ENCODE results near the gene CIART.
A peak's percentile ranks its signal among the peaks of the same experiment; 100 is the strongest.
"Not testable (repeated sequence)": the region's sequence is repeated elsewhere in the genome, so short reads cannot be mapped to it uniquely, and the experiment has no call there.

CIART gene

DNA sequence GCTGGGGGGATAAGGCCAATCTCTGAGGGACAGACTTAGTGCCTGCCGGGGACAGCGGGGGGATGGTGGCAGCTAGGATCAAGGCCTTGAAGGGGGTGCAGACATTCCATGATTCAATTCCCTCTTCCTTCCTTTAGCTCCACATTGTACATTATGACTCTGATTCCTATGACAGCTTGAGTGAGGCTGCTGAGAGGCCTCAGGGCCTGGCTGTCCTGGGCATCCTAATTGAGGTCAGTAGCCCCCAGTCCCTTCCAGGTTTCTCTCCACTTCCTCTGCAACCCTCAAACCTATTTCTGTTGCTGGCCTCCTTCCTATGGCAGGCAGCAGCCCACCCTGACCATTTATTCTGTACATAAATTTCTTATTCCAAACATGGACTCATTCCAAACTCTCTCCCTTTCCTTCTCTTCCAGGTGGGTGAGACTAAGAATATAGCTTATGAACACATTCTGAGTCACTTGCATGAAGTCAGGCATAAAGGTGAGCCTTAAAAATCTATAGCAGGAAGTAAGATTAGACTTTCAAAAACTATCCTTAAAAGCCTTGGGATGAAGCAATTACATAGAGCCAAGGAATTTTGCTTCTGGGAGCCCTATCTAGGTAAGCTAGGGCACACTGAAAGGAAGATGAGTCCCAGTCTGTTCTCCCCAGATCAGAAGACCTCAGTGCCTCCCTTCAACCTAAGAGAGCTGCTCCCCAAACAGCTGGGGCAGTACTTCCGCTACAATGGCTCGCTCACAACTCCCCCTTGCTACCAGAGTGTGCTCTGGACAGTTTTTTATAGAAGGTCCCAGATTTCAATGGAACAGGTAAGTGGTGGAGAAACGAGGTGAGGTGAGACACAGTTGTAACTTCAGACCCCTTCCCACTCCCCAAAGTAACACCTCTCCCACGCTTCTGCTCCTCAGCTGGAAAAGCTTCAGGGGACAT, 19.7 kb upstream of the CIART start:
- DNase-seq, result no peak

DNA sequence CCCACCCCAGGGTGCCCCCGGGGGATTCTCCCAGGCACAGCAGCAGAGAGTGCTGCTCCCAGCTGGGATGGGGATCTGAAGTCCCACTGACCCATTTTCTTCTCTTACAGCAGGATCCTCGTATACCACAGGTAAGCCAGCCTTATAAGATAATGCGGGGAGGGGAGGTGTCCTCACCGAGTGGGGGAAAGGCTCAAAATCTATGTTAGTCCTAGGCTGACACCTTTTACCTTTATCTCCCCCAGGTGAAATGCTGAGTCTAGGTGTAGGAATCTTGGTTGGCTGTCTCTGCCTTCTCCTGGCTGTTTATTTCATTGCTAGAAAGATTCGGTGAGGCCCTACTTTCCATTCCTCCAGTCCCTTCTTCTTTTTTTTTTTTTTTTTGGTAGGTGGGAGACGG, 18.8 kb upstream of the CIART start:
- no peak for DNase-seq

DNA sequence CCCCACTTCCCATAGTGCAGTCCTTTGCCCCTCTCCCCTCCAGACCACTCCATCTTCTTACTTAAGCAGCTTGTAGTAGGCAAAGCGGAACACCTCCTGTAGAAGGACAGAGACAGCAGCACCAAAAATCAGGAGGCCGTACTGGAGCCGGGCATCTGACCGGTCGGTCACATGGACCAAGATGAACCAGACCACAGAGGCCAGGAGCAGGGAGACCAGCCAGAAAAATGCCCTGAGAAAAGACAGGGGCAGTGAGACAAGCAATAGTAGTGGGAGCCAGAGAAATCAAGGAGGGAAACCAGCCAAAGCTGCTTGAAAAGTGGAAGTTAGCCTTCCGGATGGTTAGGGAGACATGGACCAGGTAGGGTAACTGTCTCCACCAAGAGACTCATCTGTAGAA, 14.5 kb upstream of the CIART start:
- no peak for DNase-seq

DNA sequence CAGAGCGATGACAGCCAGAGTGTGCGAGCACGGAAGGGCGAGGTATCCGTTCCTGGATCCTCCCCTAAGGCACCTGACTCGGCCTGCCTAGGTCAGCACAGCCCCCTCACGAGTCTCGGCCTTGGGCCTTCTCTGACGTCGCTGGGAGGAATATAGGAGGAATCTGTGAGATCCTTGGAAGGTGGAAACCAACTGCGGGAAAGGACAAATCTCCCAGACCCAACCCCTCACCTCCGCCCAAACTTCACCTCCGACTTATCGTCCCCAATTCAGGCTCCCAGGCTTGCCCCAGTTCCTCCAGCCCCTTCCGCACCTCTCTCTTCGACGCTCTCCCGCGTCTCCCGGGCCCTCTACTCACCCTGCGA, 14.0 kb upstream of the CIART start:
- peak; percentile 60 for DNase-seq

DNA sequence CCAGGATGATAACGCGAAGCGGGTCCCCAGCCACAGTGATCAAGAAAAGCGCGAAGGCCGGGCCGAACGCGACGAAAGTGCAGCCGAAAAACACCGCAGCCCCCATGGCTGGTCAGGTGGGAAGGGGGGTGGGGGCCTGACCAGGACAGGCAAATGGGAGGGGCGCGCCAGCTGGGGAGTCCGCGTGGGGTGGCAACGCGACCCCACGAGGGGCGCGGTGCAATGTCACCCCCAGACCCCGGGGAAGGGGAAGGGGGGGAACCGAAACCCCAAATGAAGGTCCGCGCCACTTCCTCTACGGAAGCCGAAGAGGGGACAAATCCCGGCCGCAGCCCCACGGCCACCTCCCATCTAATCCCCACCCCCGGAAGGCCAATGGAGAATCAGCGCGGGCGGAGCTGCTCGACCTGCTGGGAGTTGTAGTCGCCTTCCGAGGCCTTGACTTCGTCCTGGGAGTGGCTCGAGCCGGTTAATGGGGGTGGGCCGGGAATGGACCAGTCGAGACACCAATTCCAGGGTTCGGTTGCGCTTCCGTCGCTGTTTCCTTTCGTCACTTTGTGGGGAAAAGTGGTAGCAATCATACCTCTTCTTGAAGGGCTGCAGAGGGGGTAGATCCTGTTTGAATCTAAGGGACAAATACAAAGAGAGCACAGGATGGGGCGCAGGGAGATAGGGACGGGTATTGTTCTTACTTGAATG, 13.5 kb upstream of the CIART start, which contains the start of gene APH1A:
TSS of gene APH1A (minus strand) at position 312 of the 699 bp plus-strand sequence. CDS start at position 106, 206 bp downstream.
- DNase-seq, result peak; percentile 86

DNA sequence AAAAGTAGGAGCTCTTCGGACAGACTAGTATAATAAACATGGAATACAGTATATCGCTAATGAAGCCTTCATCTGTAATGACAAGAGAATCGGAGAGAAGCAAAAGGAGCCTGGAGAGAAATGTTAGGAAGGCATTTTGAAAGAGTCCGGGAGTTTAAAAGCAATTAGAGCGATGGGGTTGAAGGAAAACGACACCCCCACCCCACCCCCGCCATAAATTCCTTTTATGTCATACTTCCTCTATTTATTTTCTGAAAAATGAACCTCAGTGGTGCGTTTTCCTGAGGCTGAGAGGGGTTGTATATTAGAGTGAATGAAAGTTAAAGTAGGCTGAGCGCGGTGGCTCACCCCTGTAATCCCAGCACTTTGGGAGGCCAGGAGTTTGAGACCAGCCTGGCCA, 12.9 kb upstream of the CIART start:
- DNase-seq, result no peak

DNA sequence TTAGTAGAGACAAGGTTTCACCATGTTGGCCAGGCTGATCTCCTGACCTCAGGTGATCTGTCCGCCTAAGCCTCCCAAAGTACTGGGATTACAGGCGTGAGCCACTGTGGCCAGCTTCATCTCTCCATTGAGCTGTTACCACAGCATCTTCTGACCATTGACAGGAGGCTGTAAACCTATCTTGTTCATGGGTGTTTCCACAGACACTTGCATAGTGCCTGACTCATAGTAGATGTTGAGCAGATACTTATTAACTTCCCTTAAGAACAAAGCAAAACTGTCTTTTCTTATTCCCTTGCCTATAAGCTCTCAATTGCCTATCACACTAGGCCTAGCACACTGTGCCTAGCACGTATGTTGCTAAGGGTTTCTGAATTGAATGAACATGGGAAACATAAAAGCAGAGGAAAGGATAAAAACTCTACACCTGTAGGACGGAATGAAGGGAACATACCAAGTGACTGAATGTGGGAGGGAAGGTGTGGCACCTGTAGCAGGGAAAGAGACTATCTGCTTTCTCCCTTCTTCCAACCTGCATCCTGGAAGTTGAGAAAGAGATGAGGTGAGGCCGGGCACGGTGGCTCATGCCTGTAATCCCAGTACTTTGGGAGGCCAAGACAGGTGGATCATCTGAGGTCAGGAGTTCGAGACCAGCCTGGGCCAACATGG, 10.9 kb upstream of the CIART start:
- DNase-seq, result no peak

DNA sequence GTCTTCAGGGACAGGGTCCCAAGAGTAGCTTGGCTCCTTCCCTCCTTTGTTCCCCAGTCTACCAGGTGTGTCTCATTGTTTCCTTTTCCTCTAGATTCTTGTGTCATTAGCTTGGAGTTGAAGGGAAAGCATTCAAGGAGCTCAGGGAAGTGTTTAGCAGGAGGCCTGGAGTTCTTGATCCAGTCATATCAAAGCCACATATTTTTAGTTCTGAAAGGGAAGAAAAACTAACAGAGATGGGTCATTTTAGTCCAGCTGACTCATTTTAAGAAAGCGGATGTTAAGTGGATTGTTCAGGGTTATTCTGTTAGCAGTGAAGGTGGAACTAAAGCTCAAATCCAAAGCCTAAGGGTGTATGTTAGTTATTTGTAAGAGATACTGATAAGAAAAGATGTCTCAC, 9.0 kb upstream of the CIART start:
- DNase-seq, result no peak

DNA sequence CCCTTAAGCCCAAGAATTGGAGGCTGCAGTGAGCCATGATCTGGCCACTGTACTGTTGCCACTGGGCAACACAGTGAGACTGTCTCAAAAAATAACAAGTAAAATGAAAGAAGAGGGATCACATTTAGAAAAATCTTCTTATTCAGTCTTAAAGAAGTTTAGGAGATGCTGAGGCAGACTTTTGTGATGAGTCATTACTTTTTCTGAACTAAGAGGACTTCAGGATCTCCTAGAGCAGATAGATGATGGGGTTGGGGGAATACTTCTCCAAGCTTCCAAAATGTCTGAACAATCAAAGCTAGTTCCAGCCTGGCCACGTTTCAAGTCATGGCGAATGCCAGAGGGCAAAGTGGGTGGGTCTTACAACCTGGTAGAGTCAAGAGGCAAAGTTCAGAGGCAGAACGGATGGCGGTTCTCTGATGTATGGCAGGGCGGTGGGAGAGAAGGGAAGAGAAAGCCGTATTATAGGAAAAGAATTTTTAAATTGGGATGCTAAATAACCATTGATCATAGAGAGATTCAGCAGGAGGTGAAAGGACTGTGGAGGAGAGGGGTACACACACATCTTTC, 2.1 kb upstream of the CIART start:
- DNase-seq, result no peak

DNA sequence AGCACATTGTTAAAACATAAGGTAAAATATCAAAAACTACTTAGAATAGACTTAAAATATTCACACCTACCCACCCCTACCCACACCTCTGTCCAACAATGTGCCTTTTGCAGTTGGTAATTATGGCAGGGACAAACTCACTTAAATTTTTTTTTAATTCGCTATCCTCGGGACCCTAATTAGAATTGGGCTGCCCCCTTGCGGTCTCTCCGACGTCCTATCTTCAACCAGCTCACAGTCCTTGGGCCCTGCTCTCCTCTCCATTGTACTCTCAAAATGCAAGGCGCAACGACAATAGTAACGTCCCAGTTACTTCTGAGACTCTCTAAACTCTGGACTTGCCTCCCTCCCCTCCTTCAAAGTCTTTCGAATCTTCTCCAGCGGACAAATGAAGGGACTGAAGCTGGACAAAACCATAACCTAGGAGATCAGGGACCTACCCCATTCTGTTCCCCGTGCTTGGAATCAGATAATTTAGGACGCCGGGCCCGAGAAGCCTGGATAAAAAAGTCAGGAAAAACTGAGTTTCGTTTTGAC, 1.1 kb upstream of the CIART start:
- DNase-seq, result peak; percentile 62

DNA sequence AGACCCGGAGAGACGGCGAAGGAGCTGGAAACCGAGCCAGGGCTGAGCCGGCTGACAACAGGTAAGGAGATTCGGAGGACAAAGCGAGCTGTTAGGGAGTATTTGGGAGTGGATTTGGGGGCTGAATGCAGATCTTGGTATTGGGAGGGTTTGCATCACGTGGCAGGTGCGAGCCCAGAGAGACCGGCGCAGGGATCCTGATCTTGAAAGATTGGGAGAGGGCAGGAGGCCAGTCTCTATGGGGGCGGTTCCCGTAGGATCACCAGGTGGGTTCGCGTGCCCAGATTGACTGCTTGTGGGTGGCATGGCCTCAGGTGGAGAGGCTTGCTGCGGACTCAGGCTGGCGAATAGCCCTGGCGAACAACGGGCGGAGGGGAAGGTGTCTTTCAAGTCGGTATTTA, 204 bp downstream of the CIART start:
- DNase-seq, result no peak

DNA sequence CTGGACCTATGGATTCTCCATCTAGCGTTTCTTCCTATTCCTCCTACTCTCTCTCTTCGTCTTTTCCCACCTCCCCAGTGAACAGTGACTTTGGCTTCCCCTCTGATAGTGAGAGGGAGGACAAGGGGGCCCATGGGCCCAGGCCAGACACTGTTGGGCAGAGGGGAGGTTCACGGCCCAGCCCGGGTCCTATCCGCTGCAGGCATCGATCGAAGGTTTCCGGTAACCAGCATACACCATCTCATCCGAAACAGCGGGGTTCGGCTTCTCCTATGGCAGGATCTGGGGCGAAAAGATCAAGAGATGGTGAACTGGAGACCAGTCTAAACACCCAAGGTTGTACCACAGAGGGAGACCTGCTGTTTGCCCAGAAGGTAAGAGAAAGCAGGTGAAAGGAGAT, 906 bp downstream of the CIART start:
- no peak for DNase-seq

DNA sequence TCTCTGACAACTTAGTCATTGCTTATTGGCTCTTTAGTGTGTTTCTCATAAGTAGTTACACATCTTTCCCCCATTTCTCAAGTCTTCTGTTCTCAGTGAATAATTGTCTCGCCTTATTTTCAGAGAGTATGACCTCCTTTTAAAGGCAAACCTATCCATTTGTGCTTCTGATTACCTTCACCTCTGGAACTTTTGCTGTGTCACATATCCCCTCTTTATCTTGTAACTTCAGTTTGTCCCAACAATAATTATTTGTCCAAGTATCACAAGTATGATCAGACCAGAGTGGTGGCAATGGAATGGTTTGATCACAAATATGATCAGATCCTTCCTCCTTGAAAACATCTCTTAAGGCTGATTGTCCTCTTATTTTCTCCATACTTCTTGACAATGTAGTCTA, 6.0 kb downstream of the CIART start:
- no peak for DNase-seq

DNA sequence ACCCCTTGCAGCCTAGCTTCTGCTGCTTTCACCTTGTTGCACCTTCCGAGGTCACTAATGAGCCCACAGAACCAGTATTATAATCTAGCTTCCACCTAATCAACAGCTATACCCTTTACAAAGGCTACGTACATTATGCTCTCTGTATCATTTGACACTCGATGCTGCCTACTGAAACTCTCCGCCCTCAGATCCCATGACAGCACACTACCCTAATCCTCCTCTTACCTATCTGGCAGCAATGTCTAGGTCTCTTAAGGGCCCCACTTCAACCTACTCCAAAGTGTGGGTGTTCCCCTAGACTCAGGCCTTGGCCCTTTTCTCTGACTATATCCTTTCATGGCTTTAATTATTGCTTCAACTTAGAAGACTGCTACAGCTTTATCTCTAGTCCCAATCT, 6.5 kb downstream of the CIART start:
- no peak for DNase-seq

DNA sequence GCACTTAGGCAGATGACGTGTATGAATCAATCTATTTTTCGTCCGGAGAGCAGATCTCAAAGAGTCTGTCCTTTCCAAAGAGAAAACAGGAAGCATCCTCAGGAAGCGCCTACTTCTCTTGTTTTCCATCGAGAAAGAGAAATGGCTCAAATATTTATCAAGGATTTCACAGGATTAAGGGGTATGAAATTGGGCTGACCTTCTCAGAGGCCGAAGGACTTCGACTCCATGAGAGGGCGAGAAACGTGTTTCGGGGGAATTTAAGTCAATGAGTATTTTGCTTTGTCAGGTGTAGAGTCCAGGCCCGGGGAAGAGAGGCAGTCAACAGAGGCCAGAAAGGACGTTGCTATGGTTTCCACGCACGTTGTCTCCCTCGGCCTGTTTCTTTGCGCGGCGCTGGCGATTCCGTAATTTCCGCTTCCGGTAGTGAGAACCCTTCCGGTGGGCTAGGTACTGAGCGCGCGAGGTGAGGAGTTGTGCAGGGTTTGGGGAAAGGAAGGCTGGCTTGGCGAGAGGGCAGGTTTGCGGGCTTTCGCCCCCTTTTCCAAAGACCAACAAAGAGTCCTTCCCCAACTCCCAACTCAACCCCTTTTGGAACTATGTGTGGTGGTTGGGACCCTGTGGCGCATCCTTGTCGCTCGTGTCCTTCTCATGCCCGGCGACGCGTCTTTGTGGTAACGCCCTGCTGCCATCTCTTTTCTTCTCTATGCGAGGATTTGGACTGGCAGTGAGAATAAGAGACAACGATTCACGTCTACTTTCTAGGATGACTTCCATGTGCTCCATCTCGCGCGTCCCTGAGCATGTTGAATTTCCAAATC, 11.3 kb downstream of the CIART start, which contains the start of gene MRPS21:
TSS of gene MRPS21 (plus strand) at position 429 of the 821 bp plus-strand sequence. CDS start 506 bp downstream, outside the sequence.
- peak; percentile 81 for DNase-seq

DNA sequence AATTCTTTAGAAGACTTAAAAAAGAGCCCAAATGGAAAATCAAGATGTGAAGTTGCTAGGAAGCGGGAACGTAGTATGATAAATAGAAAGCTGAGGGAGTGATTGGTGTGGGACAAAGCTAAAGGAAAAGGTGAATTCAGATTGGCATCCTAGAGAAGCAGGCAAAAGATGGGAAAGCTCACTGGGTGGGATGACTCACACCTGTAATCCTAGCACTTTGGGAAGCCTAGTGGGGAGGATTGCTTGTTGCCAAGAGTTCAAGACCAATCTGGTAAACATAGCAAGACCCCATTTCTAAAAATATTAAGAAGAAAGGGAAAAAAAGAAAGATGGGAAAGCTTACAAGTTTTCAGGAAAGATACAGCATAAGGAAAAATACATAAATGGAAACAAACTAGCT, 13.1 kb downstream of the CIART start:
- no peak for DNase-seq

DNA sequence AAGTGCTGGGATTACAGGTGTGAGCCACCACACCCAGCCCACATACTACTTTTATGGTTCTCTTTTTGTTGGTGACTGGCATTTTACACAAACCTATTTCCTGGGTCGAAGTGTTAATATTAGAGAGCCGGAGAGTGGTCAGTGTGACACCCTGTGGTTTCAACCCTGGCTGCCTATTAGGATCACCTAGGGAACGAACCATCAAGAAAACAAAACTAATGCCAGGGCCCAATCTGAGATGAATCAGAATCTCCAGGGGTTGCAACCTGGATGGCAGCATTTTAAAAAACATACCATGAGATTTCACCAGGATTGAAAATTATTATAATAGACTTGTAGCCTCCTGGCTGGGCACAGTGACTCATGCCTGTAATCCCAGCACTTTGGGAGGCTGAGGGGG, 17.4 kb downstream of the CIART start:
- DNase-seq, result no peak

DNA sequence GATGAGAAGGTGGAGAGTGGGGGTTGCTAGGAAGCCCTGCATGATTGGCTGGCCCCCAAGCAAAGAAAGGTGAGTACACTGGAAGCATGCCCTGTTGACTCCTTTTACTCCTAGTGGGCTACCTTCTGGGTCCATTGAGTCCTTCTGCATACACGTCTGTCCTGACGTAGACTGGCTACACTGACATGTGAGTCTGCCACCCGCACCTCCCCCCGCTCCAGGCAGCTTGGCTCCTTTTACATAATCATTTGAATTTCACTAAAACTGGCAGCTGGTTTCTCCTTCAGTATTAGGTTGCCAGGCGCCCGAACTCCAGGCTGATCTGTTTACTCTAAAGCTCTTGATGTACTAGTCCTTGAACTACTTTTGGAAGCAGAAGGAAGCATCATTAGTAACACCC, 20.0 kb downstream of the CIART start:
- DNase-seq, result no peak

DNA sequence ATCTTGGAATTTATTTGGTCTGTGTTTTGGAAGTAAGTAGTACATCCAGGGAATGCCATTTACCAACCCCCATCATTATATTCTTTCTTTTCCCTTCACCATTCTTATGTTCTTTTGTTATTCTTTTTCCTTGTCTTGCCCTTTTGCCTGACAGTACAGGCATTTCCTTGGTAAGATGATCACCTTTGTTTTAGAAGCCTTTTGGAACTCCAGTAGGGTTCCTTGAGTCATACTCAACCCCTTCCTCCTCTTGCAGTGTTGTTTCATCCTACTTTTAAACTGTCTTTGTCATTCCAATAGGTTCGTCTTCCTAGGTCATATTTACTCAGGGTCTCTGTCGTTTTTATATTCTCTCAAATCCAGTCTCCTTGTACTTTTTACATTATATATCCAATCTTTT, 20.5 kb downstream of the CIART start:
- DNase-seq, result no peak

DNA sequence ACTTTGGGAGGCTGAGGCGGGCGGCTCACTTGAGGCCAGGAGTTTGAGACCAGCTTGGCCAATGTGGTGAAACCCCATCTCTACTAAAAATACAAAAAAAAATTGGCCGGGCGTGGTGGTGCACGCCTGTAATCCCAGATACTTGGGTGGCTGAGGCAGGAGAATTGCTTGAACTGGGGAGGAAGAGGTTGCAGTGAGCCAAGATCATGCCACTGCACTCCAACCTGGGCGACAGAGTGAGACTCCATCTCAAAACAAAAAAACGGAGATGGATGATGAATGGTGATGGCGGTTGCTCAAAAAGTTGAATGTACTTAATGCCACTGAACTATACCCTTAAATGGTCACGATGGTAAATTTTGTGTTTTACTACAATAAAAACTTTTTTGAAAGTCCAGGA, 26.2 kb downstream of the CIART start:
- DNase-seq, result not testable (repeated sequence)

DNA sequence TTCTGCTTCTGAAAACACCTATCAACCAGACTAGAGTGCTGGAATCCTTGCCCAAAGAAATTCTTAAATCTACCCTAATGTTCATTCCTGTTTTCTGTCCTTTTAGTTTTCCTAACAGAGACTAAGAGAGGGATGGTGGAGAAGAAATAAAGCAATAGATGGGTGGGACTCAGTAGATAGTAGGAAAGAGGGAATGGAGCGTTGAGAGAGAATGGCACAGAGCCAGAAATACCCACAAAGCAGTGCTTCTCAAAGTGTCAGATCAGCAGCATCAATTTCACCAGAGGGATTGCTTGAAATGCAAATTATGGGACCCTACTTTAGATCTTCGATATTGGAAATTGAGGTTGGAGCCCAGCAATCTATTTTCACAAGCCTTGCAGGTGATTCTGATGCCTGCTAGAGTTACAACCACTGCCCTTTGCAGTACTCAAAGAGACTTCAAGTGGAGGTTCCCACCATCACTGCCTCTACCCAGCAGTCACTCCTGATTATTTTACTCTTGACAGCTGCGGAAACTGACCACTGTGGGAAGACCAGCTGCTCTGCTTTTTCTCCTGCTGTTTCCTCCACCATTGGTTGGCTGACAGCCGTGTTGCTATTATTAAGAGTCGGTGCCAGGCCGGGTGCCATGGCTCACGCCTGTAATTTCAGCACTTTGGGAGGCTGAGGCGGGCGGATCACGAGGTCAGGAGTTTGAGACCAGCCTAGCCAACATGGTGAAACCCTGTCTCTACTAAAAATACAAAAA, 27.6 kb downstream of the CIART start:
- no peak for DNase-seq

Data from activated T-cell treated with anti-CD3 and anti-CD28 coated beads, Interleukin-2, amount 50 U/mL, for 1 hour (primary cell).